Fibroblast of pulmonary artery (primary cell): ENCODE measurements around the gene CACNA1D.

Experiments used
- DNase-seq: peaks from one replicate; pipeline ENCODE4 v3.0.0-alpha.2; 2010; ENCODE audit warnings: low read depth
- H3K4me3 ChIP-seq: replicated peaks from 2 replicates; pipeline ENCODE4 v1.5.1; 2011; ENCODE audit warnings: low read depth, mild to moderate bottlenecking, control low read depth, low read length, moderate library complexity
- TF ChIP-seq, protein P1 (sequence below): IDR thresholded peaks from 2 replicates; pipeline ENCODE4 v1.5.1; 2011; ENCODE audit warnings: mild to moderate bottlenecking, control low read depth, low read length, inconsistent platforms; ENCODE audit errors: missing control alignments

Gene CACNA1D

DNA sequence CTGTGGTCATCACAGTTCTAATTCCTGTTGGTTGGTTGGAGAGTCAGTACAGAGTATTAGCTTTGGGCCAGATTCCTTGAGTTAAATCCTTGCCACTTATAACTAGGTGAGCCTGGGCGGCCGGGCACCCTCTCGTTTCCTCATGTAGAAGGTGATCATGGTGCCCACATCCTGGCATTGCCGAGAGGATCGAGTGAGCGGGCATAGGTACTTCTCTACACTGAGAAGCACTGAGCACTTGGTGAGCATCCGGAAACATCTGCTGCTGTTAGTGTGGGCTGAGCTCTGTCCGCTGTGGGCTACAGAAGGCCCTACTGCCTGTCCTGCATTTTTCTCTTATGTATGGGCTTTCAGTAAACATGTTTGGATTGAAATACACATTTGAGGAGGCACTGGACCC, 96.2 kb downstream of the CACNA1D start:
- H3K4me3 ChIP-seq = no peak overlapping the region
- TF ChIP-seq, protein P1, sequence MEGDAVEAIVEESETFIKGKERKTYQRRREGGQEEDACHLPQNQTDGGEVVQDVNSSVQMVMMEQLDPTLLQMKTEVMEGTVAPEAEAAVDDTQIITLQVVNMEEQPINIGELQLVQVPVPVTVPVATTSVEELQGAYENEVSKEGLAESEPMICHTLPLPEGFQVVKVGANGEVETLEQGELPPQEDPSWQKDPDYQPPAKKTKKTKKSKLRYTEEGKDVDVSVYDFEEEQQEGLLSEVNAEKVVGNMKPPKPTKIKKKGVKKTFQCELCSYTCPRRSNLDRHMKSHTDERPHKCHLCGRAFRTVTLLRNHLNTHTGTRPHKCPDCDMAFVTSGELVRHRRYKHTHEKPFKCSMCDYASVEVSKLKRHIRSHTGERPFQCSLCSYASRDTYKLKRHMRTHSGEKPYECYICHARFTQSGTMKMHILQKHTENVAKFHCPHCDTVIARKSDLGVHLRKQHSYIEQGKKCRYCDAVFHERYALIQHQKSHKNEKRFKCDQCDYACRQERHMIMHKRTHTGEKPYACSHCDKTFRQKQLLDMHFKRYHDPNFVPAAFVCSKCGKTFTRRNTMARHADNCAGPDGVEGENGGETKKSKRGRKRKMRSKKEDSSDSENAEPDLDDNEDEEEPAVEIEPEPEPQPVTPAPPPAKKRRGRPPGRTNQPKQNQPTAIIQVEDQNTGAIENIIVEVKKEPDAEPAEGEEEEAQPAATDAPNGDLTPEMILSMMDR = no peak
- DNase-seq = no peak

DNA sequence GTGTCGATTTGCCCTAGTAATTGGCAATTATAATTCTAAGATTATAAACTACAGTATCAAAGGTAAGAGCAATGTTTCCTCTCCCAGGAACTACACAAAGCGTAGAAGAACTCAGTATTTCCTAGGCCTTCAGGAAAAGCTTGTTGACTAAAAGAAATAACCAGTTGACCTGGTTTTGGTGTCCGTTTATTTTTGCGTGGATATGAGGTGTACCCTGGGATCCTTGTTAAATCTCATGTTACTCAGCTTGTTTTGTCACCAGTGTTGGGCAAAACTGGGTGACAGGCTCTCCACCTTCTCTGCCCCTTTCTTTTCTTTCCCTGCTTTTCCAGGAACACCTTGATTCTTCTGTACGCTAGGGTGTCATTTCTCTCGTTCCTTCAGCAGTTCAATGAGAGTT, 97.2 kb downstream of the CACNA1D start:
- DNase-seq = no peak
- H3K4me3 ChIP-seq = no peak overlapping the region
- TF ChIP-seq, protein P1 = no peak

GRCh38 chr3:53592862-53593261, 98.5 kb downstream of the CACNA1D start:
- no peak for DNase-seq

GRCh38 chr3:53593611-53594010, 99.2 kb downstream of the CACNA1D start:
- TF ChIP-seq, protein P1 = no peak
- DNase-seq = no peak
- H3K4me3 ChIP-seq = no peak overlapping the region

More at GRCh38 chr3:53592862-53593261, 98.5 kb downstream of the CACNA1D start:
- no peak overlapping the region for H3K4me3 ChIP-seq
- TF ChIP-seq, protein P1 = no peak

- H3K4me3 ChIP-seq = no peak overlapping the region
- TF ChIP-seq, protein P1 = no peak
- DNase-seq = no peak
These were observed 99.9 kb downstream of the CACNA1D start for GRCh38 chr3:53594276-53594675.

GRCh38 chr3:53595660-53596059, 101.2 kb downstream of the CACNA1D start:
- TF ChIP-seq, protein P1 = no peak
- H3K4me3 ChIP-seq = no peak overlapping the region
- no peak for DNase-seq

GRCh38 chr3:53597136-53597915, 102.9 kb downstream of the CACNA1D start:
- DNase-seq = no peak
- TF ChIP-seq, protein P1 = no peak
- H3K4me3 ChIP-seq = no peak overlapping the region
